Neural cell (in vitro differentiated cells): Measurements from ENCODE around the gene HSD17B2. TPM values are rescaled to one million over a fixed set of nuclear protein-coding genes. Genes with fewer than 3 reads are reported as not detected.

Experiments used
- H2AFZ ChIP-seq: fragments of 200-600, 300-800 bp; sonication (generic), shearing (Covaris generic); 2 replicates; pipeline ENCODE4 v1.6.0; 2014; ENCODE audit warnings: low read depth, mild to moderate bottlenecking, antibody characterized with exemption, low read length, moderate library complexity
- H3F3A ChIP-seq: fragments of 200-600 bp; shearing (Covaris generic); 2 replicates; pipeline ENCODE4 v1.6.1; 2016; ENCODE audit warnings: mild to moderate bottlenecking, moderate library complexity, mixed read lengths, antibody characterized with exemption, low read length; ENCODE audit not compliant: insufficient read depth, poor library complexity, severe bottlenecking
- H3K27ac ChIP-seq: fragments of 200-600, 300-800 bp; sonication (generic), shearing (Covaris generic); 2 replicates; pipeline ENCODE4 v1.5.1; 2014; ENCODE audit warnings: mild to moderate bottlenecking, low read length, moderate library complexity
- H3K27me3 ChIP-seq: fragments of 300-800, 200-600 bp; sonication (generic), shearing (Covaris generic); 2 replicates; pipeline ENCODE4 v1.6.0; 2014; ENCODE audit warnings: mild to moderate bottlenecking, low read depth, low read length, moderate library complexity; ENCODE audit not compliant: insufficient read depth
- H3K36me3 ChIP-seq: fragments of 300-800, 200-600 bp; sonication (generic), shearing (Covaris generic); 2 replicates; pipeline ENCODE4 v1.5.1; 2014; ENCODE audit warnings: mild to moderate bottlenecking, antibody characterized with exemption, low read length, moderate library complexity; ENCODE audit not compliant: insufficient read depth
- H3K4me2 ChIP-seq: fragments of 300-800, 200-600 bp; sonication (generic), shearing (Covaris generic); 2 replicates; pipeline ENCODE4 v1.6.0; 2014; ENCODE audit warnings: mild to moderate bottlenecking, low read length
- H3K4me3 ChIP-seq: fragments of 300-800, 200-600 bp; sonication (generic), shearing (Covaris generic); 2 replicates; pipeline ENCODE4 v1.5.1; 2014; ENCODE audit warnings: mild to moderate bottlenecking, low read length, moderate library complexity
- H3K79me2 ChIP-seq: fragments of 200-600 bp; shearing (Covaris generic); replicated peaks from 2 replicates; pipeline ENCODE4 v1.6.0; 2014; ENCODE audit warnings: mild to moderate bottlenecking, low read length, moderate library complexity; ENCODE audit not compliant: insufficient read depth
- H3K9ac ChIP-seq: fragments of 300-800, 200-600 bp; sonication (generic), shearing (Covaris generic); 2 replicates; pipeline ENCODE4 v1.6.1; 2016; ENCODE audit warnings: mild to moderate bottlenecking, low read length, mixed read lengths
- H3K9me2 ChIP-seq: fragments of 200-600 bp; shearing (Covaris generic); 2 replicates; pipeline ENCODE4 v1.6.1; 2016; ENCODE audit warnings: mild to moderate bottlenecking, low read length, mixed read lengths; ENCODE audit not compliant: insufficient read depth
- H3K9me3 ChIP-seq: fragments of 200-600, 300-800 bp; sonication (generic), shearing (Covaris generic); 2 replicates; pipeline ENCODE4 v1.6.1; 2016; ENCODE audit warnings: mild to moderate bottlenecking, mixed run types, low read length, moderate library complexity, mixed read lengths
- H4K20me1 ChIP-seq: fragments of 200-600 bp; shearing (Covaris generic); 2 replicates; pipeline ENCODE4 v1.6.1; 2016; ENCODE audit warnings: mild to moderate bottlenecking, mixed run types; ENCODE audit not compliant: insufficient read depth
- EP300 ChIP-seq: fragments of 450-650 bp; conservative IDR thresholded peaks from 2 replicates; pipeline ENCODE4 v1.6.1; 2014; ENCODE audit warnings: antibody characterized with exemption, mild to moderate bottlenecking, moderate library complexity; ENCODE audit not compliant: poor library complexity, severe bottlenecking
- EZH2 ChIP-seq: fragments of 200-600, 300-800 bp; shearing (Covaris generic), sonication (generic); IDR thresholded peaks from 2 replicates; pipeline ENCODE4 v1.6.1; 2014; ENCODE audit warnings: antibody characterized with exemption, low read length, borderline replicate concordance, mild to moderate bottlenecking; ENCODE audit not compliant: insufficient read depth, poor library complexity, severe bottlenecking
- MXI1 ChIP-seq: fragments of 450-650 bp; conservative IDR thresholded peaks from 2 replicates; pipeline ENCODE4 v1.6.1; 2014; ENCODE audit warnings: antibody characterized with exemption, mild to moderate bottlenecking; ENCODE audit not compliant: poor library complexity, severe bottlenecking
- POLR2AphosphoS5 ChIP-seq: IDR thresholded peaks from 2 replicates; pipeline ENCODE4 v1.6.1; 2012
- RAD21 ChIP-seq: fragments of 450-650 bp; conservative IDR thresholded peaks from 2 replicates; pipeline ENCODE4 v1.6.1; 2014; ENCODE audit warnings: antibody characterized with exemption, mild to moderate bottlenecking, moderate library complexity
- SMC3 ChIP-seq: fragments of 450-650 bp; conservative IDR thresholded peaks from 2 replicates; pipeline ENCODE4 v1.6.1; 2014; ENCODE audit warnings: antibody characterized with exemption, mild to moderate bottlenecking, moderate library complexity; ENCODE audit not compliant: poor library complexity
- TAF1 ChIP-seq: IDR thresholded peaks from 2 replicates; pipeline ENCODE4 v1.6.1; 2012; ENCODE audit warnings: low read depth
- polyA plus RNA-seq: library from polyadenylated mRNA; depleted of rRNA; stranded (reverse); fragments of >200 nt; gene quantifications from 2 replicates; pipeline ENCODE4 v1.2.3, GENCODE V29; 2014
- TF ChIP-seq, protein P1 (sequence below): IDR thresholded peaks from 2 replicates; pipeline ENCODE4 v1.6.1; 2012; ENCODE audit warnings: borderline replicate concordance
- TF ChIP-seq, protein P2 (sequence below): fragments of 450-650 bp; IDR thresholded peaks from 2 replicates; pipeline ENCODE4 v1.5.1; 2014; ENCODE audit warnings: antibody characterized with exemption, mild to moderate bottlenecking, moderate library complexity; ENCODE audit not compliant: poor library complexity, severe bottlenecking

Gene HSD17B2
- polyA plus RNA-seq, 1 donor from 2014 or later, result not detected

DNA sequence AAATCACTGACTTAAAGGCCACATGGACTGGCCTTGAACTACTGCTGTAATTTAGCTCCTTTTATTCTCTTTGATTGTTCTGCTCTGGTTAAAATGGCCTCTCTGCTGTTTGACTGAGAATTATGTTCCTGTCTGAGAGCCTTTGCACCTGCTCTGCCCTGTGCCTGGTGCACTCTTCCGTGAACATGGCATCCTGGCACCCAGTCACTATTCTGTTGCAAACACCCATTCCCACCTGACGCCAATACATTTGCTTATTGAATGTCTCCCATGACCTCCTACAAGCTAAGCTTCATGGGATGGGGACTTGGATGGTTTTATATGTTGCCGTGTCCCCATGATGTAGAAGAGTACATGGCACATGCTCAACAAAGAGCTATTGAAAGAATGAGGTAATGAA, 20.1 kb downstream of the HSD17B2 start:
- TF ChIP-seq TAF1 (no peak), EZH2 (no peak), SMC3 (no peak), POLR2AphosphoS5 (no peak), MXI1 (no peak), RAD21 (no peak), EP300 (no peak)
- TF ChIP-seq, protein P1, sequence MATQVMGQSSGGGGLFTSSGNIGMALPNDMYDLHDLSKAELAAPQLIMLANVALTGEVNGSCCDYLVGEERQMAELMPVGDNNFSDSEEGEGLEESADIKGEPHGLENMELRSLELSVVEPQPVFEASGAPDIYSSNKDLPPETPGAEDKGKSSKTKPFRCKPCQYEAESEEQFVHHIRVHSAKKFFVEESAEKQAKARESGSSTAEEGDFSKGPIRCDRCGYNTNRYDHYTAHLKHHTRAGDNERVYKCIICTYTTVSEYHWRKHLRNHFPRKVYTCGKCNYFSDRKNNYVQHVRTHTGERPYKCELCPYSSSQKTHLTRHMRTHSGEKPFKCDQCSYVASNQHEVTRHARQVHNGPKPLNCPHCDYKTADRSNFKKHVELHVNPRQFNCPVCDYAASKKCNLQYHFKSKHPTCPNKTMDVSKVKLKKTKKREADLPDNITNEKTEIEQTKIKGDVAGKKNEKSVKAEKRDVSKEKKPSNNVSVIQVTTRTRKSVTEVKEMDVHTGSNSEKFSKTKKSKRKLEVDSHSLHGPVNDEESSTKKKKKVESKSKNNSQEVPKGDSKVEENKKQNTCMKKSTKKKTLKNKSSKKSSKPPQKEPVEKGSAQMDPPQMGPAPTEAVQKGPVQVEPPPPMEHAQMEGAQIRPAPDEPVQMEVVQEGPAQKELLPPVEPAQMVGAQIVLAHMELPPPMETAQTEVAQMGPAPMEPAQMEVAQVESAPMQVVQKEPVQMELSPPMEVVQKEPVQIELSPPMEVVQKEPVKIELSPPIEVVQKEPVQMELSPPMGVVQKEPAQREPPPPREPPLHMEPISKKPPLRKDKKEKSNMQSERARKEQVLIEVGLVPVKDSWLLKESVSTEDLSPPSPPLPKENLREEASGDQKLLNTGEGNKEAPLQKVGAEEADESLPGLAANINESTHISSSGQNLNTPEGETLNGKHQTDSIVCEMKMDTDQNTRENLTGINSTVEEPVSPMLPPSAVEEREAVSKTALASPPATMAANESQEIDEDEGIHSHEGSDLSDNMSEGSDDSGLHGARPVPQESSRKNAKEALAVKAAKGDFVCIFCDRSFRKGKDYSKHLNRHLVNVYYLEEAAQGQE, result no peak
- TF ChIP-seq, protein P2, sequence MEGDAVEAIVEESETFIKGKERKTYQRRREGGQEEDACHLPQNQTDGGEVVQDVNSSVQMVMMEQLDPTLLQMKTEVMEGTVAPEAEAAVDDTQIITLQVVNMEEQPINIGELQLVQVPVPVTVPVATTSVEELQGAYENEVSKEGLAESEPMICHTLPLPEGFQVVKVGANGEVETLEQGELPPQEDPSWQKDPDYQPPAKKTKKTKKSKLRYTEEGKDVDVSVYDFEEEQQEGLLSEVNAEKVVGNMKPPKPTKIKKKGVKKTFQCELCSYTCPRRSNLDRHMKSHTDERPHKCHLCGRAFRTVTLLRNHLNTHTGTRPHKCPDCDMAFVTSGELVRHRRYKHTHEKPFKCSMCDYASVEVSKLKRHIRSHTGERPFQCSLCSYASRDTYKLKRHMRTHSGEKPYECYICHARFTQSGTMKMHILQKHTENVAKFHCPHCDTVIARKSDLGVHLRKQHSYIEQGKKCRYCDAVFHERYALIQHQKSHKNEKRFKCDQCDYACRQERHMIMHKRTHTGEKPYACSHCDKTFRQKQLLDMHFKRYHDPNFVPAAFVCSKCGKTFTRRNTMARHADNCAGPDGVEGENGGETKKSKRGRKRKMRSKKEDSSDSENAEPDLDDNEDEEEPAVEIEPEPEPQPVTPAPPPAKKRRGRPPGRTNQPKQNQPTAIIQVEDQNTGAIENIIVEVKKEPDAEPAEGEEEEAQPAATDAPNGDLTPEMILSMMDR, result no peak

GRCh38 chr16:82055728-82056549, 20.9 kb downstream of the HSD17B2 start:
- H3K9me2 ChIP-seq, result no peaks in the 10 kb centered on the region
- H3K4me3 ChIP-seq, result no peak overlapping the region
- H4K20me1 ChIP-seq, result no peaks in the 10 kb centered on the region
- H3K4me2 ChIP-seq, result no peak overlapping the region
- H2AFZ ChIP-seq, result no peak overlapping the region
- no peak overlapping the region for H3K9ac ChIP-seq
- H3K36me3 ChIP-seq, result no peaks in the 10 kb centered on the region
- H3K79me2 ChIP-seq, result no peaks in the 10 kb centered on the region
- H3K27ac ChIP-seq, result no peak overlapping the region
- H3K9me3 ChIP-seq, result no peaks in the 10 kb centered on the region
- no peak for TF ChIP-seq EZH2
- TF ChIP-seq, protein P2, result no peak
- no peak for TF ChIP-seq SMC3
- TF ChIP-seq RAD21, result no peak
- TF ChIP-seq TAF1, result no peak
- TF ChIP-seq, protein P1, result no peak
- no peak for TF ChIP-seq MXI1
- no peak for TF ChIP-seq POLR2AphosphoS5
- TF ChIP-seq EP300, result no peak
- no peaks in the 10 kb centered on the region for H3F3A ChIP-seq
- H3K27me3 ChIP-seq, result no peaks in the 10 kb centered on the region

More for the DNA sequence above, 20.1 kb downstream of the HSD17B2 start:
- Histone ChIP-seq H3K9ac (no peak overlapping the region), H2AFZ (peak overlapping the region; percentile 14), H3K79me2 (no peaks in the 10 kb centered on the region), H3K36me3 (no peaks in the 10 kb centered on the region), H3K4me2 (no peak overlapping the region), H3K27ac (no peak overlapping the region), H4K20me1 (no peaks in the 10 kb centered on the region), H3K27me3 (no peaks in the 10 kb centered on the region), H3F3A (no peaks in the 10 kb centered on the region), H3K9me3 (no peaks in the 10 kb centered on the region), H3K4me3 (no peak overlapping the region), H3K9me2 (no peaks in the 10 kb centered on the region)
